Measurements from ENCODE around the gene COTL1.

Gene COTL1

GRCh38 chr16:84554627-84555328 lies 63.1 kb downstream of the COTL1 start:
- DNase-seq (ENCODE audit: low read depth in 2 of 2, low spot score in 1 of 2): no peak

GRCh38 chr16:84553873-84554399 lies 63.9 kb downstream of the COTL1 start:
- no peak for DNase-seq (ENCODE audit: low read depth in 2 of 2, low spot score in 1 of 2)

- no peak for DNase-seq (ENCODE audit: low read depth in 2 of 2, low spot score in 1 of 2)
These were observed 65.7 kb downstream of the COTL1 start for GRCh38 chr16:84552135-84552534.

DNA sequence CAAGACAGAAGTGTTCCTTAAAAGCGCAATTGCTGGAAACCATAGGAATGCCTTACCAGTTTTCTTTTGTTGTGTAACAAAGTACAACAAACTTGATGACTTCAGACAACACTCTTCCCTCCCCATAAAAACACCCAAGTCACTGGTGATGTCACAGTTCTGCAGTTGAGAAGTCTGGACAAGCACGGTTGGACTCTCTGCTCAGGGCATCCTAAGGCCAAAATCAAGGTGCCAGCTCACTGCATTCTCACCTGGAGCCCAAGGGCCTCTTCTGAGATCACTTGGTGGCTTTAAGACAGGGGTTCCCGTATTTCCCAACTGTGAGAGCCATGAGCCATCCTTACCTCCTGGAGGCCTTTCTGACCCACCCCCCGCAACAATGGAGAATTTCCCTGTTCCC lies 67.8 kb downstream of the COTL1 start:
- no peak for DNase-seq (ENCODE audit: low read depth in 2 of 2, low spot score in 1 of 2)

DNA sequence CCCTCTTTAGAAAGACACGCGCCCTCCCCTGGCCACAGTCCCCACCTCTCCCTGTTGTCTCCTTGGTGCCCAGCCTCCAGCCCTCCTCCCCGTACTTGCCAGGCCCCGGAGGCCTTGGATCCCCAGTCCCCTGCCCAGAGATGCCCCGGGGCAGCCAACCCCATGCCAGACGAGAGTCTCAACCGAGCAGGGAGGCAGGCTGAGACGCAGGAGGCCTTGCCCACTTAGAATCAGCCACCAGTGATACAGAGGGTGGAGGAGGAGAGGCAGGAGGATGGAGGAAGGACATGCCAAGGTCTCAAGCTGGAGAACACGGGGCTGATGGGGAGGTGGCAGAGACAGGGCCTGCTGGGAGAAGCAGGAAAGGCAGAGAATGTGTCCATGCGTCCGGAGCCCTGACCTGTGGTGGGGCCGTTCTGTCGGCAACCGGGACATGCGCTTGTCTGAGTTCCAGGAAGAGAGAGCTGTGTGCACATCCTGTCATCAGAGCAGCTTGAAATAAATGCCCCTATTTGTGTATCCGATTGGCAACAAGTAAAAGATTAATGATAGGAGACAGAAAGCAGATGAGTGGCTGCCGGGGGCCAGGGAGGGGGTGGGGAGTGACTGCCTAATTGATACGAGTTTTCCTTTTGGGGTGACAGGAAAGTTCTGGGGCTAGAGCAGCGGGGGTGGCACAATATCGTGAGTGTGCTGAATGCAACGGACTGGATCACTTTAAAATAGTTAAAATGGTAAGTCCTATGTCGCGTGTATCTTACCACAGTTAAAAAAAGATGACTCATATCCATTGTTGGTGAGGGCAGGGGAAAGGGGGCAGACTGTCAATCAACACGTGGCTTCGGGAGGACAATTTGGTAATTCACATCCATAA lies 68.7 kb downstream of the COTL1 start:
- DNase-seq (ENCODE audit: low read depth in 2 of 2, low spot score in 1 of 2): no peak

DNA sequence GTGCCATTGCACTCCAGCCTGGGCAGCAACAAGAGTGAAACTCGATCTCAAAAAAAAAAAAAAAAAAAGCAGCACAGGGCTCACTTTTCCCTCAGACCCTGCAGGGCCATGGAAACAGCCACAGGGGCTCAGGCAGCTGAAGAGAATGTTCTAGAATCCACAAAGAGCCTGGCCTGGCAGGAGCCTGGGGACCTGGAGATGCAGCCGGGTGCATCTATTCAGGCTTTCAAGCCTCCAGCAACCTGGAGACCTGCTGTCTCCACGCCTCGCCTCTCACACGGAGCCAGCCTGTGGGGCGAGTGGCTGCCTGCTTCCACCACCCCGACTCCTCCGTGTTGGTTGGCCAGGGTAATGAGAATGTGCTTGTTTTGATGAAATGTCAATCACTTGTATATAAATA lies 69.4 kb downstream of the COTL1 start:
- DNase-seq (ENCODE audit: low read depth in 2 of 2, low spot score in 1 of 2): no peak

DNA sequence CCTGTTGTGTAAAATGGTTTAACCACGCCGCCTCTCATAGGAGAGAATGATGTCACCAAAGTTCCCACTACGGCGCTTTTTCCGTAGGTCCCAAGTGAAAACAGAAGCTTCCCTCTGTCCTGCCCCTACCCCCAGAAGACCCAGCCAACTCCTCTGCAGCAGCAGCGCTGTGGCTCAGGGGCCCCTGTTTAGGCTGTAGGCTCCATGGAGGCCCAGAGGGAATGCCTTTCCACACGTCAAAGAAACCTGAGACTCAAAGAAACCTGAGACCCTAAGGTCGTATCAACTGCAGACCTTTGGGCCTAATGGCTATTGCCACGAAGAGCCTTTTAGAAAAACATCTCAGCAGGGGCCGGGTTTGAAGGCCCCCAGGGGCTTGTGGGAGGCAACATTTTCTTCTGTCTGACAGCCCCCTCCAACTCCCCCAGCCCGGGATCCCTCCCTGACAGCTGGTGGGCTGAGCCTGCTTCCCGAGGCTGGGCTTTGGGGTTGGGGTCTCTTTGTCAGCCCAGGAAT lies 70.3 kb downstream of the COTL1 start:
- no peak for DNase-seq (ENCODE audit: low read depth in 2 of 2, low spot score in 1 of 2)

DNA sequence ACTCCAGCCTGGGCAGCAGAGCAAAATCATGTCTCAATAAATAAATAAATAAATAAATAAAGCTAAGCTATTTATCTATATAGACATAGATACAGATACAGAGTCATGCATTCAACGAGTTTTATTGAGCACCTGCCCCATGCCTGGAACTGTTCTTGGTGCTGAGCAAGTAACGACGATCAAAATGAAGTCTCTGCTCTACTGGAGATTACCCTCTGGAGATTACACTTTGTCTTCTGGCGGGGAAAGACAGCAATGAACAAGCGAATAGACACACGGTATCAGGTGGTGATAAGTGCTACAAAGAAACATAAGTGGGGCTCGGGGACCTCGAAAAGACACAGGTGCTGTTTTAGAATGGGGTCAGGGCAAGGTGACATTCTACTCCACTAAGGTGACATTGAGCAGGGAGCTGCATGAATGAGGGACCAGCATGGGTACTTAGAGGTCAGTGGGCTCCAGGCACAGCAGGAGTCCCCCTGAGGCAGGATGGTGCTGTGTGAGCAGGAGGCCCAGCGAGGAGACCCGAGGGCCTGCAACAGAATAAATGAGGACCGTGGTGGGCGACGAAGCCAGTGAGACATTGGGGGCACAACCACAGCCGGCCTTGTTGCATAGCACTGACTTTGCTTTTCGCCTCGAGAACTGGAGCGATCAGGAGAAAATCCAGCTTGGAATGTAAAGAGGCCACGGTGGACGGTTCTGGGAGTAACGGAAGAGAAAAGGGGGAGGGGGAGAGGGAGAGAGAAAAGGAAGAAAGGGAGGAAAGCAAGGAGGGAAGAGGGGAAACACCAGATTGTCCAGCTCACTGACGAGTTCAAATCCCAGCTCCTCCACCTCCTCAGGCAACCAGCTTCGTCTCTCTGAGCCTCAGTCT lies 71.0 kb downstream of the COTL1 start:
- DNase-seq (ENCODE audit: low read depth in 2 of 2, low spot score in 1 of 2): no peak

- DNase-seq (ENCODE audit: low read depth in 2 of 2, low spot score in 1 of 2): no peak
These were observed 72.7 kb downstream of the COTL1 start for GRCh38 chr16:84545114-84545737.

GRCh38 chr16:84544031-84544773 lies 73.7 kb downstream of the COTL1 start:
- no peak for DNase-seq (ENCODE audit: low read depth in 2 of 2, low spot score in 1 of 2)

DNA sequence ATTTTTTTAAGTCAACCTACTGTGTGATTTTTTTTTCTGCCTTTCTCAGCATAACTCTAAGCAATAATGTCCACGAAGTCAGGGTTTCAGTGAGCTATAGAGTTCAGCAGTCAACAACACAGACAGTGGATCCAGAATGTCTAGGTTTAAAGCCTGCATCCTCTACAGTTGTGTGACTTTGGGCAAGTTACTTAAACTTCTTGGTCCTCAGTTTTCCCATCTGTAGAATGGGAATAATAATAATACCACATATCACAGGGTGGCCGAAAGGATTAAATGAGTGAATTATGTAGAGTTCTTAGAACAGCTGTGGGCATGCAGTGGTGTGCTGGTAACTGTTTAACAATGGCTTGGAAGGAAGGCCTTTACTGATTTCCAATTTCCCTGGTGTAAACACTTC lies 74.6 kb downstream of the COTL1 start:
- DNase-seq (ENCODE audit: low read depth in 2 of 2, low spot score in 1 of 2): no peak

DNA sequence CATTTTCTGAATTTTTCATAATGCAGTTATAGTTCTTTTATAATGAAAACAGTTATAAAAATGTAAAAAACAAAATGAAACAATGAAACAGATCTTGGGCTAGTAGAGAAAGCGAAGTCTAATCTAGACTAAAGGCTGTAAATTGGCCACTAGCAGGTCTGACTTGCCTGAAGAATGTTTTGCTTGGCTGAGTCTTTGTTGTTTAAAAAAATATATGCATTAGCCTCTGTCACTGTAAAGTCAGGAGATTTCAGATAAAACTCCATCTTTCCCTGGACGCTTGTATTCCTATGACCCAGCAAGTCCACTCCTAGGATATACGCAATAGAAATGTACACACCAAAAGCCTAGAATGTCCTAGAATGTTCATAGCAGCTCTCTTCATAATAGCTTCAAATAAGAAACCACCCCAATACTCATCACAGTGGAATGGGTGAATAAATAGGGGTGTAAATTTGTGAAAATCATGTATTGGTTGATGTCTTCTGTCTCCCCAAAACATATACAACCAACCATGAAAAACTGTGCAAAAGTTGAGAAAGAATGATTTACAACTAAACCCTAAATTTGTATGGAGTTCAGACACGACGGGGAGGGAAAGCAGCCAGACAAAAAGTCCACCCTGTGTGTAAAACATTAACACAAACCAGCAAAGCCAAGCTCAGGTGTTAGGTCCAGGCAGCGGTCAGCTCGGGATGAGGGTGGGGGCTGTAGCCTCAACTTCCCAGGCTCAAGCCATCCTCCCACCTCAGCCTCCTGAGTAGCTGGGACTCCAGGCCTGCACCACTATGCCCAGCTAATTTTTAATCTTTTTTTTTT lies 75.7 kb downstream of the COTL1 start:
- no peak for DNase-seq (ENCODE audit: low read depth in 2 of 2, low spot score in 1 of 2)

- DNase-seq (ENCODE audit: low read depth in 2 of 2, low spot score in 1 of 2): no peak
These were observed 77.7 kb downstream of the COTL1 start for GRCh38 chr16:84540194-84540593.

DNA sequence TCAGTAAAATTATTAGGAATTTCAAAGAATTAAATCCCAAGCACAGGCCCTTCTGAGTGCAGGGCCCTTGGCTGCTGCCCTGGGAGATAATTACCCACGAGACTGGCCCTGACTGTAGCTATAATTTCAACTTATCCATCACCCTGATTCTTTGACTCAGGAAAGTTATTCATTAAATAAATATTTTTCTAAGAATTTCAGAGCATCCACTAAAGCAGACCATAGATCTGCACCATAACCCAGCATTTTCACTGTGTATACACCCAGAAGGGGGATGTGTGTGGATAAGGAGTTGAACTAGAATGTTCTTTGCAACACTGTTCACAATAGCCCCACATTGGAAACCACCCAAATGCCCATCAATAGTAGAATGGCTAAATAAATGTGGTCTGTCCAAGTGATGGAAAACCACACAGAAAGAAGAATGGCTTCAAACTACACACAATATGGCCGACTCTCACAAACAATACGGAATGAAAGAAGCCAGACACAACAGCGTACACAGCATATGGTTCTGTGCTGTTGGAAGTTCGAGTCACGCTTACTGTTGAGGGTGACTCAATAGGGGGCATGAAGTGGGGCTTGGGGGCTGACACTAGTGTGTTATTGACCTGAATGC lies 79.5 kb downstream of the COTL1 start:
- no peak for DNase-seq (ENCODE audit: low read depth in 2 of 2, low spot score in 1 of 2)

DNA sequence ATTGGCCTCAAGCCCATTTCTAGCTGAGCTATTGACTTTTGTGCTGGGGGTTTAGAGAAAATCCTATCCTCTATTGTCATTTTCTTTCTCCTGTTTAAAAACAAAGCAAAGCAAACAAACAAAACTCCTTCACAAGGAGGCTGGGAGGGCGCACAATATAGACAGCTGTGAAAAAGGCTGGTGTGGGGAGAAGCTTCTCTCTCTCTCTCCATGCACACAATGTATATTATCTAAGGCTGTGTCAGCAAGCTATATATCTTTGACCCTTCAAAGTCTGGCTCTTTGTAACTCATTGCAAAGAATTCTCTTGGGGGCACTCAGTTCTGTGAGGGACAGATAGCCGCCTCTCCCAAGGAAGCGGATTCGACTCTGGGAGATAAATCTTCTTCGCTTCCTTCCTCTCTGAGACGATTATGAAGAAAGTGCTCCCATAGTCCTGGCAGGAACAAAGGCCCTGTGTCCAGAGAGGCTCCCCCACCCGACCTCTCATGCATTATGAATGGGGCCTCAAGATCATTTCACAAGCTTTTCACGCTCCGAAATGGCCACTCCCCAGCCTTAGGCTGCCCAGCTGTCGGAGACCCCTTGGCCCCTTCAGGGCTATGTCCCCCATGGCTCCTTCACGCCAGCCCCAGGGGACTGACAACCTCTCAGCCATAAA lies 80.3 kb downstream of the COTL1 start:
- no peak for DNase-seq (ENCODE audit: low read depth in 2 of 2, low spot score in 1 of 2)

DNA sequence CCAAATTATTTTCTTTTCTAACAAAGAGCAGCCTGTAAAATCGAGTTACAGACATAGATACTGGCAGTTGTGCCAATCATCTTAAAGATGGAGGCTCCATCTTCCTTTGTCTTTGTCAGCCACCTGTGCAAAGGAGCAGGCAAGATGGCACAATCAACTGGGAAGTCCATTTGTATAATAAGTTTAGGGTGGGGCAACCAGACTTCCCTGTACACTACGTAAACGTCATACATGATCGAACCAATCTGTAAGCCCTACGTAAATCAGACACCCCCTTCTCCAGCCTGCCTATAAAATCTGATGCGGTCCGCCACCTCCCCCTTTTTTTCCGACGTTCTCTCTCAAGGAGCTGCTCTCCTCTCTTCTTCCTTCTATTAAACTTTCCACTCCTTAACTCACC lies 82.0 kb downstream of the COTL1 start:
- no peak for DNase-seq (ENCODE audit: low read depth in 2 of 2, low spot score in 1 of 2)

DNA sequence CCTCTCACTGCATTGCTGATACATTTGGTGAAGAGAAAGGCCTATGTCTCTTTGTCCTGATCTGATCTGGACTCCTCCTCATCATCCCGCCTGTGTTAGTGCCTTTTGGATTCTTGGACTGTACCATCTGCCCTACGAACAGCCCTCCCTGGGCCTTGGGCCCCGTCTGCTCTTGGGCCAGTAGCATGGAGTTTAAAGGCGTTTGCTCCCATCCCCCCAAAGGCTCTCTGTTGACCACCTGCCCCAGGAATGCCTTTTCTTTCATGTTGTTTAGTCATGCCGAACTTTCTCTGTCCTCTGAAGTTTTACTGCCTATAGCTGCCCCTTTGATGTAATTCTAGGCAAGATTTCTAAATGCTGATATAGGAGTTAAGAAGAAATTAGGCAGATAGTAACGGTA lies 82.5 kb downstream of the COTL1 start:
- DNase-seq (ENCODE audit: low read depth in 2 of 2, low spot score in 1 of 2): no peak

GRCh38 chr16:84534815-84535214 lies 83.1 kb downstream of the COTL1 start:
- DNase-seq (ENCODE audit: low read depth in 2 of 2, low spot score in 1 of 2): no peak

Data from stimulated activated CD8-positive, alpha-beta memory T cell treated with anti-CD3 and anti-CD28 coated beads, Interleukin-4, amount 100 ng/mL, for 1 hour (primary cell).